ENCODE measurements around the gene SPOCK2. TPM values are rescaled to one million over a fixed set of nuclear protein-coding genes. Genes with fewer than 3 reads are reported as not detected.

SPOCK2 gene
- total and polyA plus RNA-seq, 7 experiments from 2014 or later: 200 to 543 (median 336) TPM

- CTCF ChIA-PET: no interaction called here
Observed at GRCh38 chr10:72093450-72093849, 5.1 kb upstream of the SPOCK2 start.

GRCh38 chr10:72092987-72093386 is 4.6 kb upstream of the SPOCK2 start:
- no peaks in the 10 kb centered on the region for H3K27me3 ChIP-seq (ENCODE audit: control insufficient read depth in 2 of 2, insufficient read depth in 2 of 2, low read length in 2 of 2)
- no peak overlapping the region for H3K27ac ChIP-seq (ENCODE audit: low read depth, low read length)
- ATAC-seq (no peak), DNase-seq (no peak)
- H3K9me3 ChIP-seq (ENCODE audit: control insufficient read depth in 2 of 3, low read length in 3 of 3): no peaks in the 10 kb centered on the region
- ChIA-PET POLR2A (interaction anchor here (1.4 to 13.9 kb wide), 4 partner anchors 8 to 127 kb away, joined by 4 to 297 read pairs (median 6); no protein-coding TSS in a partner anchor), CTCF (interaction anchor here (0.6 kb wide), 1 partner anchor 176 kb away, joined by 3 read pairs; no protein-coding TSS in a partner anchor)
- peaks cover 7 to 29% (median 24%) of the 10 kb centered on the region in 5 donors for H3K36me3 Mint-ChIP-seq
- peaks cover 12 to 62% (median 50%) of the 10 kb centered on the region in 7 donors for H3K4me1 Mint-ChIP-seq
- peak overlapping the region in 1 of 9 donors; percentile 14 for H3K27ac Mint-ChIP-seq
- no peak overlapping the region for H3K4me3 Mint-ChIP-seq
- intact Hi-C loops (cut with micrococcal nuclease): no loop called here
- H3K4me3 ChIP-seq (ENCODE audit: low read length): no peak overlapping the region
- H3K4me1 ChIP-seq (ENCODE audit: control insufficient read depth in 2 of 2, insufficient read depth in 2 of 2, low read length in 2 of 2): peaks cover 16 to 21% of the 10 kb centered on the region in 2 donors
- peaks cover 0 to 18% (median 0%) of the 10 kb centered on the region in 3 experiments for H3K36me3 ChIP-seq (ENCODE audit: control insufficient read depth in 2 of 3, insufficient read depth in 3 of 3, low read length in 3 of 3)
- H3K9me3 Mint-ChIP-seq: peaks cover 0 to 3% (median 0%) of the 10 kb centered on the region in 11 donors
- H3K27me3 Mint-ChIP-seq: no peaks in the 10 kb centered on the region

More at GRCh38 chr10:72093450-72093849, 5.1 kb upstream of the SPOCK2 start:
- peaks cover 16 to 21% of the 10 kb centered on the region in 2 donors for H3K4me1 ChIP-seq (ENCODE audit: control insufficient read depth in 2 of 2, insufficient read depth in 2 of 2, low read length in 2 of 2)
- no peak for DNase-seq
- no peak for ATAC-seq
- no peaks in the 10 kb centered on the region for H3K27me3 ChIP-seq (ENCODE audit: control insufficient read depth in 2 of 2, insufficient read depth in 2 of 2, low read length in 2 of 2)
- Mint-ChIP-seq H3K4me3 (no peak overlapping the region), H3K4me1 (peaks cover 13 to 64% (median 47%) of the 10 kb centered on the region in 7 donors), H3K27ac (no peak overlapping the region), H3K36me3 (peaks cover 3 to 28% (median 24%) of the 10 kb centered on the region in 5 donors), H3K9me3 (peaks cover 0 to under 1% (median 0%) of the 10 kb centered on the region in 11 donors), H3K27me3 (no peaks in the 10 kb centered on the region)
- H3K27ac ChIP-seq (ENCODE audit: low read depth, low read length): no peak overlapping the region
- POLR2A ChIA-PET: interaction anchor here (0.6 to 13.9 kb wide), 6 partner anchors 8 to 168 kb away, joined by 3 to 297 read pairs (median 4); no protein-coding TSS in a partner anchor
- H3K9me3 ChIP-seq (ENCODE audit: control insufficient read depth in 2 of 3, low read length in 3 of 3): no peaks in the 10 kb centered on the region
- H3K4me3 ChIP-seq (ENCODE audit: low read length): no peak overlapping the region
- intact Hi-C loops (cut with micrococcal nuclease): no loop called here
- peaks cover 0 to 14% (median 0%) of the 10 kb centered on the region in 3 experiments for H3K36me3 ChIP-seq (ENCODE audit: control insufficient read depth in 2 of 3, insufficient read depth in 3 of 3, low read length in 3 of 3)

- Histone ChIP-seq H3K4me1 (ENCODE audit: control insufficient read depth in 2 of 2, insufficient read depth in 2 of 2, low read length in 2 of 2) (peaks cover 16 to 21% of the 10 kb centered on the region in 2 donors), H3K9me3 (ENCODE audit: control insufficient read depth in 2 of 3, low read length in 3 of 3) (no peaks in the 10 kb centered on the region), H3K36me3 (ENCODE audit: control insufficient read depth in 2 of 3, insufficient read depth in 3 of 3, low read length in 3 of 3) (peaks cover 0 to 24% (median 0%) of the 10 kb centered on the region in 3 experiments), H3K4me3 (ENCODE audit: low read length) (no peak overlapping the region), H3K27ac (ENCODE audit: low read depth, low read length) (no peak overlapping the region), H3K27me3 (ENCODE audit: control insufficient read depth in 2 of 2, insufficient read depth in 2 of 2, low read length in 2 of 2) (no peaks in the 10 kb centered on the region)
- Mint-ChIP-seq H3K9me3 (peaks cover 0 to 3% (median 0%) of the 10 kb centered on the region in 11 donors), H3K4me1 (peaks cover 12 to 60% (median 49%) of the 10 kb centered on the region in 7 donors), H3K27ac (peak overlapping the region in 1 of 9 donors; percentile 14), H3K4me3 (no peak overlapping the region), H3K36me3 (peaks cover 7 to 30% (median 24%) of the 10 kb centered on the region in 5 donors), H3K27me3 (no peaks in the 10 kb centered on the region)
- CTCF ChIA-PET: interaction anchor here (0.6 kb wide), 1 partner anchor 176 kb away, joined by 3 read pairs; no protein-coding TSS in a partner anchor
- DNase-seq: no peak
- no peak for ATAC-seq
- intact Hi-C loops (cut with micrococcal nuclease): no loop called here
- POLR2A ChIA-PET: interaction anchor here (0.9 to 13.9 kb wide), 4 partner anchors 11 to 128 kb away, joined by 3 to 297 read pairs (median 6); no protein-coding TSS in a partner anchor
Observed at GRCh38 chr10:72092171-72092924, 4.0 kb upstream of the SPOCK2 start.

- Mint-ChIP-seq H3K4me1 (peaks cover 12 to 59% (median 45%) of the 10 kb centered on the region in 7 donors), H3K27me3 (no peaks in the 10 kb centered on the region), H3K4me3 (peak overlapping the region in 8 of 10 donors; percentile 88 to 100 (median 98)), H3K36me3 (peaks cover 12 to 28% (median 20%) of the 10 kb centered on the region in 5 donors), H3K9me3 (peaks cover 0 to 3% (median 0%) of the 10 kb centered on the region in 11 donors), H3K27ac (peak overlapping the region; percentile 96 to 100 (median 99))
- Histone ChIP-seq H3K4me3 (ENCODE audit: low read length) (peak overlapping the region; percentile 11), H3K27me3 (ENCODE audit: control insufficient read depth in 2 of 2, insufficient read depth in 2 of 2, low read length in 2 of 2) (no peaks in the 10 kb centered on the region), H3K36me3 (ENCODE audit: control insufficient read depth in 2 of 3, insufficient read depth in 3 of 3, low read length in 3 of 3) (peaks cover 0 to 31% (median 5%) of the 10 kb centered on the region in 3 experiments), H3K4me1 (ENCODE audit: control insufficient read depth in 2 of 2, insufficient read depth in 2 of 2, low read length in 2 of 2) (peaks cover 26 to 36% of the 10 kb centered on the region in 2 donors), H3K27ac (ENCODE audit: low read depth, low read length) (peak overlapping the region; percentile 99), H3K9me3 (ENCODE audit: control insufficient read depth in 2 of 3, low read length in 3 of 3) (no peaks in the 10 kb centered on the region)
- ATAC-seq (no peak), DNase-seq (peak in 1 of 9 donors; percentile 5)
- CTCF ChIA-PET: interaction anchor here (0.6 to 3.0 kb wide), 9 partner anchors 11 to 248 kb away, joined by 3 to 13 read pairs (median 6); no protein-coding TSS in a partner anchor
- POLR2A ChIA-PET: interaction anchor here (0.6 to 13.9 kb wide), 9 partner anchors 11 to 125 kb away, joined by 3 to 297 read pairs (median 29); partner anchors contain the start of genes ANAPC16 and ASCC1
- intact Hi-C loops (cut with micrococcal nuclease): no loop called here
Observed at GRCh38 chr10:72090326-72090725, 2.0 kb upstream of the SPOCK2 start.

GRCh38 chr10:72089618-72090017 is 1.3 kb upstream of the SPOCK2 start:
- peak in 1 of 9 donors; percentile 28 for DNase-seq
- Mint-ChIP-seq H3K4me1 (peaks cover 19 to 61% (median 49%) of the 10 kb centered on the region in 7 donors), H3K4me3 (peak overlapping the region; percentile 87 to 100 (median 98)), H3K36me3 (peaks cover 19 to 31% (median 26%) of the 10 kb centered on the region in 5 donors), H3K9me3 (peaks cover 0 to 3% (median 0%) of the 10 kb centered on the region in 11 donors), H3K27ac (peak overlapping the region; percentile 96 to 100 (median 99)), H3K27me3 (no peaks in the 10 kb centered on the region)
- Histone ChIP-seq H3K27me3 (ENCODE audit: control insufficient read depth in 2 of 2, insufficient read depth in 2 of 2, low read length in 2 of 2) (no peaks in the 10 kb centered on the region), H3K9me3 (ENCODE audit: control insufficient read depth in 2 of 3, low read length in 3 of 3) (no peaks in the 10 kb centered on the region), H3K4me3 (ENCODE audit: low read length) (peak overlapping the region; percentile 11), H3K36me3 (ENCODE audit: control insufficient read depth in 2 of 3, insufficient read depth in 3 of 3, low read length in 3 of 3) (peaks cover 0 to 38% (median 5%) of the 10 kb centered on the region in 3 experiments), H3K27ac (ENCODE audit: low read depth, low read length) (peak overlapping the region; percentile 99), H3K4me1 (ENCODE audit: control insufficient read depth in 2 of 2, insufficient read depth in 2 of 2, low read length in 2 of 2) (peaks cover 33 to 43% of the 10 kb centered on the region in 2 donors)
- CTCF ChIA-PET: interaction anchor here (0.7 to 3.0 kb wide), 12 partner anchors 11 to 248 kb away, joined by 3 to 13 read pairs (median 4); partner anchors contain the start of genes ANAPC16 and ASCC1
- intact Hi-C loops (cut with micrococcal nuclease): loop anchor here (1.0 to 10.0 kb wide), 10 partner anchors 12 to 355 kb away; no protein-coding TSS in a partner anchor
- POLR2A ChIA-PET: interaction anchor here (0.8 to 13.9 kb wide), 19 partner anchors 10 to 242 kb away, joined by 3 to 297 read pairs (median 5); partner anchors contain the start of genes ANAPC16 and ASCC1
- ATAC-seq: no peak

Measured in naive thymus-derived CD4-positive, alpha-beta T cell (primary cell).